Tibial artery (tissue), 4 donors: ENCODE data around the gene PHF1.

Source experiments
- DNase-seq, 2 donors: peaks; one replicate each; pipeline ENCODE4 v3.0.0-alpha.2; 2019
- H3K27ac ChIP-seq, 2 donors: fragments of 200-600 bp; sonication (generic) in 1 of 2; 1 replicate in 1 of 2; 2 replicates in 1 of 2; pipeline ENCODE4 v1.5.1; 2018 to 2019; ENCODE audit warnings: mild to moderate bottlenecking in 1 of 2
- H3K27me3 ChIP-seq, 2 donors: fragments of 200-600 bp; sonication (generic) in 1 of 2; one replicate each; pipeline versions ENCODE4 v1.5.1 to v1.6.0; 2016 to 2019
- H3K36me3 ChIP-seq, 3 donors: fragments of 200-600 bp; sonication (generic) in 2 of 3; one replicate each; pipeline ENCODE4 v1.5.1; 2016 to 2019; ENCODE audit warnings: mild to moderate bottlenecking in 2 of 3
- H3K4me1 ChIP-seq, 4 donors: fragments of 200-600 bp; sonication (generic) in 2 of 4; 1 replicate in 3 of 4; 2 replicates in 1 of 4; pipeline ENCODE4 v1.5.1; 2016 to 2019
- H3K4me3 ChIP-seq, 2 donors: fragments of 200-600 bp; sonication (generic) in 1 of 2; 1 replicate in 1 of 2; 2 replicates in 1 of 2; pipeline ENCODE4 v1.5.1; 2018 to 2019; ENCODE audit warnings: mild to moderate bottlenecking in 2 of 2
- H3K9me3 ChIP-seq, 3 donors: fragments of 200-600 bp; sonication (generic) in 1 of 3; one replicate each; pipeline ENCODE4 v1.5.1; 2016 to 2019
- intact Hi-C: fragments of 100-400 bp; cut with DNase I; formaldehyde crosslinking; loops from one replicate; pipeline ENCODE4 v1.15.0; 2023; ENCODE audit warnings: low total_unique reads
- TF ChIP-seq, protein P1 (sequence below), 2 experiments: fragments of 200-600 bp in 1 of 2; fragments of 450-650 bp in 1 of 2; IDR thresholded peaks; one replicate each; pipeline ENCODE4 v1.5.1; 2017 to 2019; ENCODE audit warnings: antibody characterized with exemption in 2 of 2, mild to moderate bottlenecking in 1 of 2, moderate library complexity in 1 of 2

PHF1 gene

DNA sequence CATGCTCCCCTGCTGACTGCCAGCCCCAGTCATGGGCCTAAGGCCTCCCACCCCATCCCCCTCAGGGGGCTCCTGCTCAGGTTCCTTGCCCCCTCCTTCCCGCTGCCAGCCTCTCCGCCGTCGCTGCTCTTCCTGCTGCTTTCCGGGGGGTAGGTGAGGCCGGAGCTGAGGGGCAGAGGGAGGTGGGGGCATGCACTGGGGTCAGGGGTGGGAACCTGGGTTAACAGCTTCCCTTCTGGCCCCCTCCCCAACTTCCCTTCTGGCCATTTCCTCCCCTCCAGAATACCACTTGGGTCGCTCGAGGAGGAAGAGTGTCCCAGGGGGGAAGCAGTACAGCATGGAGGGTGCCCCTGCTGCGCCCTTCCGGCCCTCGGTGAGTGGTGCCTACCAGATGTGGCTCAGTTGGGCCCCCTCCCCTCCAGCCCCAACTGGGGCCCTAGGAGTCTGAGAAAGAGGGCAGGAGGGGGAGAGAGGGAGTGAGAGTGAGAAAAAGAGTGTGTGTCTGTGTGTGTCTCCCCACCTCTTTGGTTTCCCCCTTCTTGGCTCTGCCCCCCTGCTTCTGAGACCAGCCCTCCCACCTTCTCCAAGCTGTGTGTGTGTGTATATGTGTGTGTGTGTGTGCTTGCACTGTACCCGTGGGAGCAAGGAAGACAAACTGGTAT is 21.2 kb downstream of the PHF1 start:
- H3K9me3 ChIP-seq, result no peaks in the 10 kb centered on the region
- H3K27me3 ChIP-seq, result no peaks in the 10 kb centered on the region
- H3K4me1 ChIP-seq, result peaks cover 0 to 56% (median 43%) of the 10 kb centered on the region in 4 donors
- peak in 1 of 2 donors; percentile 44 for DNase-seq
- TF ChIP-seq, protein P1, sequence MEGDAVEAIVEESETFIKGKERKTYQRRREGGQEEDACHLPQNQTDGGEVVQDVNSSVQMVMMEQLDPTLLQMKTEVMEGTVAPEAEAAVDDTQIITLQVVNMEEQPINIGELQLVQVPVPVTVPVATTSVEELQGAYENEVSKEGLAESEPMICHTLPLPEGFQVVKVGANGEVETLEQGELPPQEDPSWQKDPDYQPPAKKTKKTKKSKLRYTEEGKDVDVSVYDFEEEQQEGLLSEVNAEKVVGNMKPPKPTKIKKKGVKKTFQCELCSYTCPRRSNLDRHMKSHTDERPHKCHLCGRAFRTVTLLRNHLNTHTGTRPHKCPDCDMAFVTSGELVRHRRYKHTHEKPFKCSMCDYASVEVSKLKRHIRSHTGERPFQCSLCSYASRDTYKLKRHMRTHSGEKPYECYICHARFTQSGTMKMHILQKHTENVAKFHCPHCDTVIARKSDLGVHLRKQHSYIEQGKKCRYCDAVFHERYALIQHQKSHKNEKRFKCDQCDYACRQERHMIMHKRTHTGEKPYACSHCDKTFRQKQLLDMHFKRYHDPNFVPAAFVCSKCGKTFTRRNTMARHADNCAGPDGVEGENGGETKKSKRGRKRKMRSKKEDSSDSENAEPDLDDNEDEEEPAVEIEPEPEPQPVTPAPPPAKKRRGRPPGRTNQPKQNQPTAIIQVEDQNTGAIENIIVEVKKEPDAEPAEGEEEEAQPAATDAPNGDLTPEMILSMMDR (IDR thresholded peaks at IDR 0.05), result no peak
- no peak overlapping the region for H3K4me3 ChIP-seq
- peak overlapping the region in 1 of 2 donors; percentile 52 for H3K27ac ChIP-seq
- intact Hi-C loops, result no loop called here
- H3K36me3 ChIP-seq, result peaks cover 12 to 29% (median 16%) of the 10 kb centered on the region in 3 donors

DNA sequence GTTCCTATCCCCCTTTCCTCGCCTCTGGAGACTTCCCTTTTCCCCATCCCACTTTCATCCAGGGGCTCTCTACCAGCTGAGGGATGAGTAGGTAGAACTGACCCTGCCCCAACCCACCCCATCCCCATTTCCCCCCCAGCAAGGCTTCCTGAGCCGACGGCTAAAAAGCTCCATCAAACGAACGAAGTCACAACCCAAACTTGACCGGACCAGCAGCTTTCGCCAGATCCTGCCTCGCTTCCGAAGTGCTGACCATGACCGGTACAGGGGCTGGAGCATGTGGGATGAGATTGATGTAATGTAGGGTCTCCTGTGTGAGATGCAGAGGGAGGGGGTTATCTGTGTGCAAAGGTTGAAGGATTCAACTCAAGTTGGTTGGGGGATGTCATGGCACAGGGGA is 21.7 kb downstream of the PHF1 start:
- DNase-seq, result peak in 1 of 2 donors; percentile 33
- H3K36me3 ChIP-seq, result peaks cover 17 to 35% (median 22%) of the 10 kb centered on the region in 3 donors
- H3K9me3 ChIP-seq, result no peaks in the 10 kb centered on the region
- peak overlapping the region in 1 of 2 donors; percentile 52 for H3K27ac ChIP-seq
- no peaks in the 10 kb centered on the region for H3K27me3 ChIP-seq
- intact Hi-C loops, result no loop called here
- H3K4me1 ChIP-seq, result peaks cover 0 to 50% (median 38%) of the 10 kb centered on the region in 4 donors
- H3K4me3 ChIP-seq, result no peak overlapping the region
- TF ChIP-seq, protein P1 (IDR thresholded peaks at IDR 0.05), result no peak

DNA sequence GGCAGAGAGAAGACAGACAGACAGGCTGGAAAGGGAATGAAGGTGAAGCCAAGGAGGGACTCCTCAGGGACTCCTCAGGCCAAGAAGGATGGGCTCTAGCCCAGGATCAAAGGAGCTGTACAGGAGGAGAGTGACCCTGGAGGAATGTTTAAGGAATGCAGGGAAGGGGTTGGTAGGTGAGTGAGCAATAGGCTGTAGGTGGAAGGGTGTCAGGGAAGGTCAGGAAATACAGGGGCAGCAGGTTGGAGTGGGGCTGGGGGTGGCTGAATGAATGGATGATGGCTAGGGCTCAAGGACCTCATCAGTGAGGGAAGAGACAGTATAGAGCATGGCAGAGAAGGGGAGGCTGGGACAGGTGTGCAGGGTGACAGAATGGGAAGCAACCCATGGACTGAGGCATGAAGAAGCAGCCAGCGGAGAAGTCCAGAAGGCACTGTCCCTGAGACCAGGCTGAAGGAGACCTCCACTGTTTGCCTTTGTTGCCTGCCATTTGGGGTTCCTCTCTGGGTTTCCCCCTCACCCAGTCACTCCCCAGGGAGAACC is 22.3 kb downstream of the PHF1 start:
- peaks cover 0 to 49% (median 37%) of the 10 kb centered on the region in 4 donors for H3K4me1 ChIP-seq
- H3K9me3 ChIP-seq, result no peaks in the 10 kb centered on the region
- H3K27me3 ChIP-seq, result no peaks in the 10 kb centered on the region
- intact Hi-C loops, result no loop called here
- peak in 1 of 2 donors; percentile 31 for DNase-seq
- TF ChIP-seq, protein P1 (IDR thresholded peaks at IDR 0.05), result no peak
- H3K27ac ChIP-seq, result peak overlapping the region; percentile 52 to 54
- H3K36me3 ChIP-seq, result peaks cover 23 to 40% (median 27%) of the 10 kb centered on the region in 3 donors
- no peak overlapping the region for H3K4me3 ChIP-seq

DNA sequence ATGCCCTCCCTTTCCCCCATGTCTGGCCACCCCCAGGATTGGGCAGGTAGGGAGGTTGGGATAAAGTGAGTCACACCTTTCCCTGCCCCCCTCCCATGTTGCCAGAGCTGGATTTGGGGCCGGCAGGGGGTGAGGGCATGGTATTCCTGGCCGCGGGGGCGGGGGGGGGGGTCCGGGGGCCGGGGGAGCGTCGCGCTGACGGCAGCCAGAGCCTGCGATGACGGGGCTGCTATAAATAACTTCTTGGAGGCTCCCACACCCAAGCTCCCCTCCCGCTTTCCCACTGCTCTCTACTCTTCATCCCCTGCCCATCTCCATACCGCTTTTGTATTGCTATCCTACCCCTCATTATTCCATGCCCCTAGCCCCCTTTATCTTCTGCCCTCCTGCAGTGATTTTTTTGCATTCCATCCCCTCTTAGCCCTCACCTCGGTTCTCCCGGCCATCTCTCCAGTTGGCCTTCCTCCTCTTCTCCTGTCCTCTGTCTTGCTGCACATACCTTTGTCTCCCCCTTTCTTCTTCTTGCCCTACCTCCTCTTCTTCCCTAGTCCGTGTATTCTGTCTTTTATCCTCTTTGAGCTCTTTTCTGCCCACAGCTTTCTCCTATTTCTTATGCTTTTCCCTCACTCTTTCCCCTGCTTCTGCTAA is 22.9 kb downstream of the PHF1 start:
- TF ChIP-seq, protein P1 (IDR thresholded peaks at IDR 0.05), result no peak
- DNase-seq, result peak in 1 of 2 donors; percentile 79
- no peaks in the 10 kb centered on the region for H3K9me3 ChIP-seq
- peaks cover 0 to 43% (median 32%) of the 10 kb centered on the region in 4 donors for H3K4me1 ChIP-seq
- intact Hi-C loops, result no loop called here
- H3K27ac ChIP-seq, result peak overlapping the region; percentile 52 to 54
- no peak overlapping the region for H3K4me3 ChIP-seq
- no peaks in the 10 kb centered on the region for H3K27me3 ChIP-seq
- H3K36me3 ChIP-seq, result peaks cover 26 to 46% (median 33%) of the 10 kb centered on the region in 3 donors

DNA sequence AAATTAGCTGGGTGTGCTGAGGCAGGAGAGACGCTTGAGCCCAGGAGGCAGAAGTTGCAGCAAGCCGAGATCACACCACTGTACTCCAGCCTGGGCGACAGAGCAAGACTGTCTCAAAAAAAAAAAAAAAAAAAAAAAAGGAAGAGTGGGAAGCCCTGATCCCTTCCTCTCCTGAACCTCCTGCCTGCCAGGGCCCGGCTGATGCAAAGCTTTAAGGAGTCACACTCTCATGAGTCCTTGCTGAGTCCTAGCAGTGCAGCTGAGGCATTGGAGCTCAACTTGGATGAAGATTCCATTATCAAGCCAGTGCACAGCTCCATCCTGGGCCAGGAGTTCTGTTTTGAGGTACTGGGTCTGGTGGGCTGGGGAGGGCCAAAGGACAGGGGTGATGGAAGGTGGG is 24.1 kb downstream of the PHF1 start:
- peaks cover 0 to 37% (median 27%) of the 10 kb centered on the region in 4 donors for H3K4me1 ChIP-seq
- H3K4me3 ChIP-seq, result no peak overlapping the region
- peaks cover 26 to 50% (median 35%) of the 10 kb centered on the region in 3 donors for H3K36me3 ChIP-seq
- TF ChIP-seq, protein P1 (IDR thresholded peaks at IDR 0.05), result no peak
- H3K9me3 ChIP-seq, result no peaks in the 10 kb centered on the region
- intact Hi-C loops, result no loop called here
- no peak overlapping the region for H3K27ac ChIP-seq
- peak in 1 of 2 donors; percentile 37 for DNase-seq
- H3K27me3 ChIP-seq, result no peaks in the 10 kb centered on the region
